ENCODE data around the gene ITGA5.

Gene ITGA5

DNA sequence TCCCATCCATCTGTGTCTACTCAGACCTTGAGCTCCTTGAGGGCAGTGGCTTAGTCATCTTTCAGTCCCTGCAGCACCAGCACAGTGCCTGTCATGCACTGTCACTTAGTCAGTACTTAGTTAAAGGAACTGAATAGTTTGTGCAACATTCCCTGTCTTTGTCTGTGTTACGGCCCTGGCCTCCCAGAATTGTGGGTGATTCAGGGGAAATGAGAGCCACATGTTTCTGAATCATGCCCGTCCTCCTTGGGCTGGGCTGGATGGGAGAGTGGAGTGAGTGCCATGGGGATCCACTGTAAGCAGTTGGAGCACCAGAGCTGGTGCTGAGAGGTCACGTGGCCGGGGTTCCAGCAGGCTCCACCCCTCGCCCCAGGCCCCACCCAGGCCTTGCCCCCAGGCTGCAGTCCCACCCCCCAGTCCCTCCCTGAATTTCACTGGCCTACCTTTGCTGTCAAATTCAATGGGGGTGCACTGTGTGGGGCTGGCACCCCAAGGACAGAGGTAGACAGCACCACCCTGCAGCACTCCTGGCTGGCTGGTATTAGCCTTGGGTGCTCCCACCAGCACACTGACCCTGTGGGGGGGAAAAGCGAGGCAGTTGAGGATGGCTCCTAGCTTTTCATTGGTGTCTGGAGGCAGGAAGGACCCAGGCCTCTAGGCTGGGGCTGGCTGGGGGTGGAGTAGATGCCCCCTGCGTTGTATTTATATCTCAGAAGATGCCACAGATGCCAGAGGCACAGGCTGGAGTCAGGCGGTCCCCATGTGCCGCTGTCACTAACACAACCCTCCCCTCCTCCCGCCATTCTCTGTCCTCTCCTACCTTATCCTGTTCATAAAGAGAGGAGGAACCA lies 7.5 kb downstream of the ITGA5 start:
- Mint-ChIP-seq H3K36me3 (no peaks in the 10 kb centered on the region), H3K9me3 (no peaks in the 10 kb centered on the region), H3K27ac (no peak overlapping the region), H3K4me3 (no peak overlapping the region), H3K27me3 (no peaks in the 10 kb centered on the region), H3K4me1 (peaks cover 49% of the 10 kb centered on the region)
- no peak for DNase-seq (ENCODE audit: low spot score in 2 of 2)
- ATAC-seq (ENCODE audit: low read depth) = no peak

DNA sequence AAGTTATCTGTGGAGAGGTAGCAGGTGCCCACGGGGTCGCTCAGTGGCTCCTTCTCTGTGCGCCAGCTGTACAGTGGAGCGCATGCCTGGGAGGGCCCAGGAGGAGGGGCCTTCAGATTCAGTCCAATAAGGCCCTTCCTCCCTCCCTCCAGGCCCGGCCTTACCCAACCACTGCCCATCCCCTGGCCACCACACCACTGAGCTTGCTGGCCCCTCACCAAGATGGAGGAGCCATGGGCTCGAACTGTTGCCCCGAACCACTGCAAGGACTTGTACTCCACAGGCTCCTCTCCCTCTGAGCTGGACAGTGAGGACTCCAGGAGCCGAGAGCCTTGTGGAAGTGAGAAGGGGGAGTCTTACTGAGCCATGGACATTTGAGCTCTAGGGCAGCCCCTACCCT lies 9.8 kb downstream of the ITGA5 start:
- H3K27me3 Mint-ChIP-seq = peaks cover 1% of the 10 kb centered on the region
- H3K4me1 Mint-ChIP-seq = peaks cover 39% of the 10 kb centered on the region
- no peaks in the 10 kb centered on the region for H3K36me3 Mint-ChIP-seq
- H3K9me3 Mint-ChIP-seq = no peaks in the 10 kb centered on the region
- no peak for DNase-seq (ENCODE audit: low spot score in 2 of 2)
- H3K27ac Mint-ChIP-seq = no peak overlapping the region
- H3K4me3 Mint-ChIP-seq = no peak overlapping the region
- ATAC-seq (ENCODE audit: low read depth) = no peak

DNA sequence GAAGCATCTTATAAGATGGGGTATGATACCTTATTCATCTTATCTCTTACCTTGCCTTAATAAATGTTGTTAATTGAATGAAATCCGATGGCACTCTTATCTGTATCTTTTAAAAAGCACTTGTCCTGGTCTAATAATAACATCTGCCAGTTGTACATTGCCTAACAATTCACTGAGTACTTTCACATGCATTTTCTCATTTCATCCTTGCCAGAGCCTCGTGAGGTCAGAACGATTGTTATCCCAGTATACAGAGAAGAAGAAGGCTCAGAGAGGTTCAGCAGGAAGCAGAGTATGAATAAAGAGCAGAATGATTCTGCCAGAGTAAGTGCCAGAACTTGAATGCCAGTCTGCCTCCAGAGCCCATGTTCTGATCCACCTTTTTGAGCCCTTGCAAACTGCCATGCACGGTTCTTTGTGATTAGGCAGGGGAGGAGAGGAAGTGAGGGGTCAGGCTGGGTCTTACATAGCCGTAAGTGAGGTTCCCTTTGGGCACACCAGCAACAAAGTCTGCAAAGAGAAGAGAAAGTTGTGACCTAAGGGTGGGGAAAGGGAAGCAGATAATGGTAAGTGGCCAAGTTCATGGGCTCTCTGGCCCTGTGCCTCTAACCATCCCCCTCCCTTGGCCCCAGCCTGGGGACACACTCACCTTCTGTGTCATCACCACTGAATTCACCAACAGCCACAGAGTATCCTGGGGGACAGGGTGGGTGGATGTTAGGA lies 11.7 kb downstream of the ITGA5 start:
- no peaks in the 10 kb centered on the region for H3K36me3 Mint-ChIP-seq
- DNase-seq (ENCODE audit: low spot score in 2 of 2) (no peak), ATAC-seq (ENCODE audit: low read depth) (peak; percentile 35)
- no peak overlapping the region for H3K4me3 Mint-ChIP-seq
- H3K9me3 Mint-ChIP-seq = no peaks in the 10 kb centered on the region
- peaks cover 23% of the 10 kb centered on the region for H3K4me1 Mint-ChIP-seq
- H3K27me3 Mint-ChIP-seq = peaks cover 1% of the 10 kb centered on the region
- peak overlapping the region; percentile 35 for H3K27ac Mint-ChIP-seq

DNA sequence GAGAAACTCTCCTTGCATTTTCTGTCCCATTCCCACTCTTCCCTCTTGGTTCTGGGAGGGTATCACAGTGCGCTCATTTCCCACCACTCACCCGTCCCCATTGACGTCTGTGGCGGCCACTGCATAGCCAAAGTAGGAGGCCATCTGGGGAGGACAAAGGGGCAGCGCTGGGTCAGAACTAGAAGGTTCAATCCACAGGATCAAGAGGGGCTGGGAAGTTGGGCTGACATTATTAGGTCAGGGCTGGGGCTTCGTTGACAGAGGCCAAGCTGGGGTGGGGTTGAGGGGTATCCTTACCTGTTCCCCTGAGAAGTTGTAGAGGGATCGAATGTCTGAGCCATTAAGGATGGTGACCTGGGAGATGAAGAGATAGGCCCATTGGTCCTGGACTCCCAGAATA lies 13.5 kb downstream of the ITGA5 start:
- Mint-ChIP-seq H3K4me3 (no peak overlapping the region), H3K4me1 (peaks cover 16% of the 10 kb centered on the region), H3K9me3 (no peaks in the 10 kb centered on the region), H3K27ac (no peak overlapping the region), H3K27me3 (peaks cover 1% of the 10 kb centered on the region), H3K36me3 (no peaks in the 10 kb centered on the region)
- DNase-seq (ENCODE audit: low spot score in 2 of 2) = no peak
- no peak for ATAC-seq (ENCODE audit: low read depth)

DNA sequence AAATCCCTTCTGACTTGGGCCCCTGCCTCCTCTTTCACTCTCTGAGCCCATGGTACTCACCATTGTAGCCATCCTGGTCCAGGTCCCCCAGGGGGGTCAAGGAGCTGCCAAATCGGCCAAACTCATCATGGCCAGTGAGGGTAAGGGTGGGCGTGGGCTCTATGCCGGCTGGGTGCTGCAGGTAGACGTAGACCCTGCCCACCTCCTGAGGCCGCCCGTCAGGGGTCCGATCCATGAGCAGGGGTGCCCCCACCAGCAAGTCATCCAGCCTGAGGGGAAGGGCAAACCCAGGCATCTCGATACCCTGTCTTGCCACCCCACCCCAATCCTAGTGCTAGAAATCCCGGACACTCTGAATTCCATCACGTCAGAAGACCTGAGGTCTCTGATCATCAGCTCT lies 14.0 kb downstream of the ITGA5 start:
- no peak overlapping the region for H3K4me3 Mint-ChIP-seq
- DNase-seq (ENCODE audit: low spot score in 2 of 2) = no peak
- no peak overlapping the region for H3K27ac Mint-ChIP-seq
- peaks cover 16% of the 10 kb centered on the region for H3K4me1 Mint-ChIP-seq
- H3K36me3 Mint-ChIP-seq = no peaks in the 10 kb centered on the region
- H3K27me3 Mint-ChIP-seq = peaks cover 1% of the 10 kb centered on the region
- H3K9me3 Mint-ChIP-seq = no peaks in the 10 kb centered on the region
- no peak for ATAC-seq (ENCODE audit: low read depth)

DNA sequence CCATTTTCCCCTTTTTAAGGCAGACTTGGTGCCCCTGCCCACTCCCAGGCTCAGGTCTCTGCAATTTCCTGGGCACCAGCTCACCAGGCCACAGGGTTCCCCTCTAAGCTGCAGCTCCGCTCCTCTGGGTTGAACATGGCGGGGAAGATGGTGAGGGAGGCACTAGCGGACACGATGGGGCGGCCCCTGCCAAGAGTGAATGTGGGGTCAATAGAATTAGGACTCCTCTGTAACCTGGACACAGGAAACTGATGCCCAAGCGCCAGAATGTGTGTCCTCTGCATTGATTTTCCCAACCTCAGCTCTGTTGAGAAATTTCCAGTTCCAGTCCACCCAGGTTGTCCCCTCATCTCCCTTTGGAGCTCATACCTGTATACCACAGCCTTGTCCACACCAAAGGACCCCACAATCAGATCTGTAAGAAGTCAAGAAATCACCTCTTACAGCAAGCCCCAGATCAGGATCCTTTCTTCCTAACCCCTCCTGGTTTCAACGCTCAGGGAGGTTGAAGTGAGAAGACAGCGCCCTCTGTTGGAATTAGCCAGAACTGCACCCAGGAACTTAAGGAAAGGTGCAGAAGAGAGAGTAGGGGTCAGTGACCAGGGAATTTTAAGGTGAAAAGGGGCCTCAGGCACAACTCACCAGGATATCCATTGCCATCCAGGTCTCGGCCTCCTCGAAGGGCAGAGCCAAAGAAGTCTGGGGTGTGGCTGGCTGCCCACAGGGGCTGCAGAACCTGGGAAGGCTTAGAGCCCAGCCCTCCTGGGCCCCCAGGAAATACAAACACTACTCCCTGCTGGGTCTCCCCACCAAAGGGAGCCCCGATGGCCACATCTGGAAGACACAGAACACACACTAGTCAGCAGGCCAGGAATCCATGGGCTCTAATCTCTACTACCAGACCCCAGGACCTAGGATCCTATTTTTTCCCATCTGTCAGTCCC lies 14.7 kb downstream of the ITGA5 start:
- peaks cover 1% of the 10 kb centered on the region for H3K27me3 Mint-ChIP-seq
- DNase-seq (ENCODE audit: low spot score in 2 of 2) (peak; percentile 52 to 63), ATAC-seq (ENCODE audit: low read depth) (peak; percentile 57)
- no peak overlapping the region for H3K4me3 Mint-ChIP-seq
- H3K27ac Mint-ChIP-seq = no peak overlapping the region
- H3K36me3 Mint-ChIP-seq = no peaks in the 10 kb centered on the region
- peaks cover 17% of the 10 kb centered on the region for H3K4me1 Mint-ChIP-seq
- H3K9me3 Mint-ChIP-seq = no peaks in the 10 kb centered on the region

DNA sequence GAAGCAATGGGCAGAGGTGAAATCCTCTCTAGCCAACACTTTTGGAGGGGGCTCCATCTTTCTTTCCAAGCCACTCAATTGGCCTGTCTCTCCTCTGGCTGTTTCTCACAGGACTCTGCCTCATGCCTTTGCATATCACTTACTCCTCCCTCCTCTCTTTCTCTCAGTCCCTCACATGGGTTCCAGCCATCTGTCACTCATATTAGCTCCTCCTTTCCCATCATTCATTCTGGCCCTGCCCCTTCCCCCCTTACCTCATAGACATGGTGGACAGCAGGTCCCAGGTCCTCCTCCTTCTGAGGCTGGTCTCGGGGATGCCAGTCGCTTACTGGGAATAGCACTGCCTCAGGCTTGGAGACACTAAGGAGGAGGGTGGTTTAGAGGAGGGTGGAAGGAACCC lies 17.9 kb downstream of the ITGA5 start:
- Mint-ChIP-seq H3K4me1 (peaks cover 8% of the 10 kb centered on the region), H3K27ac (no peak overlapping the region)

DNA sequence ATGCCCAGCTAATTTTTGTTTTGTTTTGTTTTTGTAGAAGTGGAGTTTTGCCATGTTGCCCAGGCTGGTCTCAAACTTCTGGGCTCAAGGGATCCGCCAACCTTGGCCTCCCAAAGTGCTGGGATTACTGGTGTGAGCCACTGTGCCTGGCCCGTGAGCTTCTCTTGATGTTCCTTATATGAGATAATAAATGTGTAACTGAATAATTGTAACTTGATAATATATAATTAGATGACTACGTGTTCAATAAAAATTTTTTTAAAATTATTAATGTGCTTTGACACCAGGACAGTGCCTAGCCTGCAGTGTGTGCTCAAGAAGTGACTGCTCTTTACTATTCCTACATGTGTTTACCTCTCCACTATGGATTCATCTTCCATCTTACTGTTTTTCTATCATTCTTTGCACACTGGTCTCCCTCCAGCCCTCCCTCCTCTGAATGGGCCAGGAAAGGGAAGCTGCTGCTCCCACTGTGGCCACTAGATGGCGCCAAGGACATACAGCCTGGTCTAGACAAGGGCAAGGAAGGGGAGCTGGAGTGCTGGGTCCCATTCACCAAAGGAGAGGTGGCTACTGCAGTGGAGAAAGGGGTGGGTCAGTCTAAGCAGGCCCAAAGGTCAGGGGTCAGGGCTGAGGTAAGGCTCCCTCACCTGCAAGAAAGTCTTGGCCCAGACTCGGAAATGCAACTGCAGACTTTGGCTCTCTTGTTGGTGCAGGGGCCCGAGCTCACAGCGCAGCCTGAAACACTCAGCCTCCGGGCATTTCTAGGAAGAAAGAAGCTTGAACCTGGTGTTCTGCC lies 19.9 kb downstream of the ITGA5 start:
- Mint-ChIP-seq H3K36me3 (no peaks in the 10 kb centered on the region), H3K9me3 (no peaks in the 10 kb centered on the region), H3K27ac (no peak overlapping the region), H3K4me3 (no peak overlapping the region), H3K4me1 (peaks cover 4% of the 10 kb centered on the region), H3K27me3 (peaks cover 2% of the 10 kb centered on the region)
- ATAC-seq (ENCODE audit: low read depth) (peak; percentile 98), DNase-seq (ENCODE audit: low spot score in 2 of 2) (peak; percentile 89 to 93)

More for the DNA sequence above, 17.9 kb downstream of the ITGA5 start:
- no peaks in the 10 kb centered on the region for H3K9me3 Mint-ChIP-seq
- no peak for ATAC-seq (ENCODE audit: low read depth)
- H3K36me3 Mint-ChIP-seq = no peaks in the 10 kb centered on the region
- H3K4me3 Mint-ChIP-seq = no peak overlapping the region
- H3K27me3 Mint-ChIP-seq = peaks cover 3% of the 10 kb centered on the region
- DNase-seq (ENCODE audit: low spot score in 2 of 2) = no peak

DNA sequence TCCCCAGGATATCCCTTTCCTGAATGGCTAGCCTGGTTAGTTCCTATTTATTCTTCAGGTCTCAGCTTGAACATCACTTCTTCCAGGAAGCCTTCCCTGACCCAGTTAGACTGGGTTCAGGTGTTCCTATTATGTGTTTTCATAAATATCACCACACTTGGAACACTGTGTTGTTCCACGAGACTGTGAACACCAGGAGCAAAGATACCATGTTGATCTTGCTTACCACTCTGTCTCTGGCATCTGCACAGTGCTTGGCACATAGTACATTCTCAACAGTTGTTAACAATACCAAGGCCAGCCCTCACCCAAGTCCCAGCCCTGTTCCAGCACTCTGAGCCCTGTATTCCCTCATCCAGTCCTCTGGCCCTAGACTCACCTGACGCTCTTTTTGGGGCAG lies 20.8 kb downstream of the ITGA5 start:
- Mint-ChIP-seq H3K27ac (no peak overlapping the region), H3K36me3 (no peaks in the 10 kb centered on the region), H3K9me3 (no peaks in the 10 kb centered on the region), H3K4me3 (no peak overlapping the region), H3K4me1 (peaks cover 8% of the 10 kb centered on the region), H3K27me3 (peaks cover 2% of the 10 kb centered on the region)
- no peak for ATAC-seq (ENCODE audit: low read depth)
- no peak for DNase-seq (ENCODE audit: low spot score in 2 of 2)

DNA sequence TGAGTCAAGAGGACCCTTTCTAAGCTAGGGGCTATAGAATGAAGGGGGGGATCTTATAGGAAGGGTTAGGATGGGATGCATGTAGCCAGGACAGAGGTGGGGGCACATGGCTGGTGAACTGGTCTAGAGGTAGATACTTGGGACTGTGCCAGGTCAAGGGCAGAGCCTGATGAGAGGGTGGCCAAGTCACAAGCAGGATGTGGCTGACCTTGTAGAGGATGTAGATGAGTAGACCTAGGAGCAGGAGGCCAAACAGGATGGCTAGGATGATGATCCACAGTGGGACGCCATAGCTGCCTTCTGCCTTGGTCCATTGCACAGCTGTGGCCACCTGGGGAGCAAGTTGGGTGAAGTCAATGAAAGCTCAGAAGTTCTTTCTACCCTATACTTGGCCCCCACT lies 21.9 kb downstream of the ITGA5 start:
- ATAC-seq (ENCODE audit: low read depth) (no peak), DNase-seq (ENCODE audit: low spot score in 2 of 2) (no peak)
- Mint-ChIP-seq H3K27me3 (peaks cover 2% of the 10 kb centered on the region), H3K4me3 (no peak overlapping the region), H3K9me3 (no peaks in the 10 kb centered on the region), H3K36me3 (no peaks in the 10 kb centered on the region), H3K4me1 (peaks cover 12% of the 10 kb centered on the region), H3K27ac (no peak overlapping the region)

DNA sequence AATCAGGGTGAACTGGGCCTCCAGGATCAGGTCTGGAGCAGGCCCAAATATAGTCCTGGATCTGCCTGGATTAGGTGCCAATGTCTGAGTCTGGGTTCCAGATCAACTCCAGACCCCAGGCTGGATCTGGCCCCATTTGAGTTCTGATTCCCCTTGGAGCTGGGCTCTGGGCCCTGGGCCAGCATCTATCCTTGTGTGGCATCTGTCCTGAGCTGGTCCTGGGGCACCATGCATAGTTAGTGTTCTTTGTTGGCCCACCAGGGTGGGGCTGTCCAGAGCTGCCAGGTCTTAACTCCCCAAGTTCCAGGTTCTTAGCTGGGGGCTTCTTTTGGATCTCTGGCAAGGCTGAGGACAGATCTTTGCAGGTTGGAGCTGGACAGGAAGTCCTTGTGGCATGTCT lies 23.5 kb downstream of the ITGA5 start:
- Mint-ChIP-seq H3K36me3 (no peaks in the 10 kb centered on the region), H3K4me1 (peaks cover 22% of the 10 kb centered on the region)

DNA sequence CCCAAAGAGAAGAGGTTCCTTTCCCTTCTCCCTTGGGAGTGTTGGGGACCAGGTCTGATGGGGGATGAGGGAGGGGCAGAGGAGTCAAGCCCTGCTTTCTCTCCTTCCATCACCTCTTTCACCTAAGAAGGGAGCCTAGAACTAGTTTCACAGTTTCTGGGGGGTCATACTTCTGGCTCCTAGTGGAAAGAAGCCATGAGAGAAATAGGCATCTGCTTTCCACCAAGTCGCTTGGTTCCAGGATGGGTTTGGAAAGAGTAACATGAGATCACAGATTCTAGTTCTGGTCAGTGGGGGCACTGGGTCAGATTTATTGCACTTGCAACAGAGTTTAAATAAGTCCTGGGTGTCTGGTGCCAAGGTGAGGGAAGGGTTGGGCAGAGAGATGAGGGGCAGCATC lies 24.1 kb downstream of the ITGA5 start:
- DNase-seq (ENCODE audit: low spot score in 2 of 2) (no peak), ATAC-seq (ENCODE audit: low read depth) (no peak)
- Mint-ChIP-seq H3K27ac (no peak overlapping the region), H3K36me3 (no peaks in the 10 kb centered on the region), H3K27me3 (peaks cover 2% of the 10 kb centered on the region), H3K9me3 (no peaks in the 10 kb centered on the region), H3K4me1 (peaks cover 25% of the 10 kb centered on the region), H3K4me3 (no peak overlapping the region)

More for the DNA sequence above, 23.5 kb downstream of the ITGA5 start:
- DNase-seq (ENCODE audit: low spot score in 2 of 2) (no peak), ATAC-seq (ENCODE audit: low read depth) (no peak)
- Mint-ChIP-seq H3K4me3 (no peak overlapping the region), H3K27me3 (peaks cover 2% of the 10 kb centered on the region), H3K27ac (no peak overlapping the region), H3K9me3 (no peaks in the 10 kb centered on the region)

DNA sequence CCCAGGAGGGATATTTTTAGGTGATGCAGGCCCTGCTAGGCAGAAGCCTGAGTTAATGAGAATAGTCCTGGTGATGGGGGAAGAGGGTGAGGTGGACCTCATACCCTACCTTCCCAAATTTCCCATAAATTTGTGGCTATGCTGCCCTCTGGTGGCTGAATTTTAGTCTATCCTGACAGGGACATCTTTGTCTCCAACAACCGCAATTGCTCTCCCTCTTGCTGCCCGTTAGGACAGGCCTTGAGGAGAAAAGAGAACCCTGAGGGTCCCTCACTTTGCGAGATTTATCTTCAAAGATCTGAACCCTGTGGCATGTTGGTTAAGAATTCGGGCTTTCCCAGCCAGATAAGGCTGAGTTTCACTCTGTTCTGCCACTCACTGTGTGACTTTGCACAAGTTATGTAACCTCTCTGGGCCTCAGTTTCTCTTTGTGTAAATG lies 24.8 kb downstream of the ITGA5 start:
- Mint-ChIP-seq H3K4me1 (peaks cover 28% of the 10 kb centered on the region), H3K27me3 (peaks cover 2% of the 10 kb centered on the region), H3K9me3 (no peaks in the 10 kb centered on the region), H3K36me3 (no peaks in the 10 kb centered on the region), H3K4me3 (no peak overlapping the region), H3K27ac (no peak overlapping the region)
- ATAC-seq (ENCODE audit: low read depth) (peak; percentile 22), DNase-seq (ENCODE audit: low spot score in 2 of 2) (peak; percentile 33 to 56)

Data from memory B cell (primary cell).